ENCODE measurements around the gene DLGAP5. TPM values are rescaled to one million over a fixed set of nuclear protein-coding genes. Genes with fewer than 3 reads are reported as not detected.
A peak's percentile ranks its signal among the peaks of the same experiment; 100 is the strongest.

The DLGAP5 gene
- polyA plus RNA-seq, 1 donor = 8.6 TPM

DNA sequence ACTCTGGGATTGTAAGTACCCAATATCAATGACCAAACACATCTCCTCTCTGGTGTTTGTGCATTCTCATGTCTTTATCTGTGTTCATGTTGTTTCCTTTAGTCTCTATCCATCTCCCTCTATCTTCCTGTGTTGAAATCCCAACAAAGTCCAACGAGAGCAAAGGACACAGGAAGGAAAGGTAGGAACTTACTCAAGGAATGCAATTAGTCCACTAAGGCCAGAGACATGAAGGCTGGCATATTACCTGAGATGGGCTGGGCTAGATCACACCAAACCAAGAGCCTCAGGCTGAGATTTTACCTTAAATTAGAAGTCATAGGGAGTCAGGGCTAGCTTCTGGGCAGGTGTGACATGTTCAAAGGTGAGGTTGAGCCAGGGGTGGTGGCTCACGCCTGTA is 76.7 kb downstream of the DLGAP5 start:
- no peak for DNase-seq (ENCODE audit: low read depth)

- no peak for DNase-seq (ENCODE audit: low read depth)
Measured at GRCh38 chr14:55111122-55111708, 80.2 kb downstream of the DLGAP5 start.

DNA sequence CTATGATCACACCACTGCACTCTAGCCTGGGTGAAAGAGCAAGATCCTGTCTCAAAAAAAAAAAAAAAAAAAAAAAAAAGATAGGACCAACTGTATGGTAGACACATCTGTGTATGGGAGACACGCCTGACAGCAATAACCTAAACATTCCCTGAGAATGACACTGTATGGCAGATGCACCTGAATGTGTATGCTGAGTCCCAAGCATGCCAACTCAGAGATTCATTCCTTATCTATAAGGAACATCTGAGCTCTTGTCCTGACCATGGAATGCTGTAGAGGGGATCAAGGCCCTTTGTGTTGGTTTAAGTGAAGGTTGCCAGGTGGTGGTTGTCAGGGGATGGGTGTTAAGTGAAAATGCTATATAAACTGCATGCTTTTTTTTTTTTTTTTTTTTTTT is 81.5 kb downstream of the DLGAP5 start:
- DNase-seq (ENCODE audit: low read depth) = no peak

GRCh38 chr14:55107766-55108554 is 83.4 kb downstream of the DLGAP5 start:
- DNase-seq (ENCODE audit: low read depth) = no peak

DNA sequence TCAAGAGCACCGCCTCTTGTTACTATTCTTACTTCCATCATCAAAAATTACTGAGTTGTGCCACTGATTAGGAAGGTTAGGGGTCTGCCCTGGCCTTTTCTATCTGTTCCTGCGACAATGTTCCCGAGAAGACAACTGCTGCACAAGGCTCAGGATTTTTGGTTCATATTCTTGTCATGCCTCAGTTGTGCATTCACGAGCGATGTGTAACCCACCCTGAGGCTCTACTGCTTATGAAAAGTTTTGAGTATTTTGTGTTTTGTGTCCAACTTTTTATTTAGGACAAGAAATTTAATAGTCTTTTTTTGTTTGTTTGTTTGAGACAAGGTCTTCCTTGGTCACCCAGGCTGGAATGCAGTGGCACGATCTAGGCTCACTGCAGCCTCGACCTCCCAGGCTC is 85.4 kb downstream of the DLGAP5 start:
- no peak for DNase-seq (ENCODE audit: low read depth)

DNA sequence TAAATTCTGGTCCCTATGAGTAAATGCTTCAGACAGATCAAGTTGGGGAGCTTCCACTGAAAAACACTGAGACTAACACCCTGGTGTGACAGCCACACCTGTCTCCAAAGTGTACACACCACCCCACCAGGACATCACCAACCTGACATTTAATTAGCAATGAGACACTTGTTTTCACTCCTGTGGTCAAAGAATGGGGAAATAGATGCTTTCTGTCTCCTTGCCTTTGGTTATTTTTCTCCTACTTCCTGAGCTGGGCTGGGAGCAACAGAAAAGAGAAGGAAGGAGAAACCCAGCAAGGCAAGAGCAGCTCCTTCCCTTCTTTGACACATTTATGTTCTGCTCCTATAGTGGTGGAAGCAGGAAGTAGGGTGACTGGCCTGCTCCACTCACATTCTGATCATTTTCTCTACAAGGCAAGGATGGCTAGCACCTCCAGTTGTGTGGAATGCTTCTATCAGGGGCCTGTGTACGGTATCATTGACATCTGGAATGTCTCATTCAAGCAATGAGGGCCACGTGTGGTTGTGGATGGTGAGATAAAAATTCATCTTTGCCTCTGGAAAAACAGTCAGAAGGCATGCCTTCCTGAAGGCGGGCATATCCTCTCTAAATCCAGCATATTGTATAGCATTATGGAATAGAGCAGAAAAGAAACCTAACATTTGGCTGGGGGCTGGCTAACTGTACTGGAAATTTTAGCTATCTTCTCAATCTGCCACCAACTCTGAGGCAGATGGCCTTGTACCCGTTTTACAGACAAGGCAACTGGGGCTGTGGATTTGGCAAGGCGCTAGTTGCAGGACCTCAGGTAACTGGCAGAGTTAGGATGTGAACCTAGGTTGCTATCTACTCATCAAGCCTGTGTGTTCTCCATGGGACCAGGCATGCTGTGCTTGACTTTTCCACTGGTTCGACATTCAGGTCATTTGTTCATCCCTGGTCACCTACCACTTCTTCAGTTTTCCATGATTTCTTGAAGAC is 87.1 kb downstream of the DLGAP5 start:
- DNase-seq (ENCODE audit: low read depth) = no peak

DNA sequence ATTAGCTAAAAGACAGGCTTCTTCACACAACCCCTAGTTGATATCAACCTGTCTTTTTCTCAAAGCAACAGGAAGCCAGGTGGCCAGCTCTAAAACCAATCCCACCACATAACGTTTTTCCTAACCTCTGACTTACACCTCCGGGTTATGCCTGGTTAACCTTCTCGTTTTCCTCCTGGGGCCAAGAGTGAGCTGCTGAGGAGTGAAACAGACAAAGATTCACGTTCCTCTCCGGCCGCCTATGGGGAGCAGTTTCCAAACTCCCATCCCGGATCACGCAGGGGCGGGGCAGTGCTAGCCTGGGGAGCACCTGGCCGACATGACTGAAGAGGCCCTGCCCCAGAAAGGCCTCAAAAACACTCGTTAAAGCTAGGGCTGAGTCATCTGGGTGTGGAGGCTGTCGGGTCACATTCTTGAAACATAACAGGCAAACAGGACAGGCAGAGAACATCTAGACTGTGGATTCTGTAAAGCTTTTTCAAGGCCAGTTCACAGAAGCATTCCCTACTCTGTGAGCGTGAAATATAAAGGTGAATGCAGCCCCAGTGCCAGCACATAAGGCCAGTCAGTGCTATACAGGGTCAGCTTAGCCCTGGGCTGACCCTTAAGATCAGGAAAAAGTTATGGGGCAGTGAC is 88.3 kb downstream of the DLGAP5 start:
- DNase-seq (ENCODE audit: low read depth) = no peak

DNA sequence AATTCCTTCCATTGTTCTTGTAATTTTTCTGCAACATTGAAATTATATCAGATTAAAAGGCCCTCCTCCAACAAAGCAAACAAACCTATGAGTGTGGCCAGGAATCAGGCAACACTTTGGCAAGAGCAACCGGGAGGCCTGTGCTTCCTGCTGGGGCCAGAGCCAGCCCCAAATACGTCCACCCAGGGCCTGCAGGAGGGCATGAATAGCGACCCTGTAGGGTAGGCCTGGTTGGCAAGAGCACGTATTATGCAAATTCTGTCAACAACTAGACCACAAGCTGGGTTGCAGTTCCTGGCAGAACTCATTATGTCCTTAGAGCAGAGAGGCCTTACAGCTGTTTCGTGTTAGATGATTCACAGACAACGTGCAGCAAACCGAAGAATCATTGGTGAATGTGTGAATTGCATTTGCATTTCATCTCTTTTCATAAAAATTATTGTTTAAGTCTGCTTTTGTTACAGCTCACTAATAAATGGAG is 89.2 kb downstream of the DLGAP5 start:
- DNase-seq (ENCODE audit: low read depth) = no peak

GRCh38 chr14:55101698-55102097 is 89.7 kb downstream of the DLGAP5 start:
- no peak for DNase-seq (ENCODE audit: low read depth)

- peak; percentile 81 for DNase-seq (ENCODE audit: low read depth)
Measured at GRCh38 chr14:55099756-55100155, 91.6 kb downstream of the DLGAP5 start.

- no peak for DNase-seq (ENCODE audit: low read depth)
Measured at GRCh38 chr14:55098561-55098898, 92.9 kb downstream of the DLGAP5 start.

Other genes with a start within 250 kb of the DLGAP5 start
- gene WDHD1, start 164.5 kb downstream of the DLGAP5 start, polyA plus RNA-seq (ENCODE audit: insufficient read length) = 6.2 TPM
- 9.9 TPM for gene SOCS4, start 164.3 kb downstream of the DLGAP5 start, polyA plus RNA-seq (ENCODE audit: insufficient read length)
- 51.7 TPM for gene MAPK1IP1L, start 139.9 kb downstream of the DLGAP5 start, polyA plus RNA-seq (ENCODE audit: insufficient read length)
- gene LGALS3, start 62.3 kb downstream of the DLGAP5 start, polyA plus RNA-seq (ENCODE audit: insufficient read length) = 28.3 TPM
- 15.8 TPM for gene FBXO34, start 79.8 kb upstream of the DLGAP5 start, polyA plus RNA-seq (ENCODE audit: insufficient read length)
- gene ATG14, start 220.2 kb upstream of the DLGAP5 start, polyA plus RNA-seq (ENCODE audit: insufficient read length) = 15.1 TPM
- gene TBPL2, start 249.0 kb upstream of the DLGAP5 start, polyA plus RNA-seq (ENCODE audit: insufficient read length) = 0.15 TPM

Data from forelimb muscle (tissue), 1 donor.